H54 (cell line): ENCODE results near the gene CHST13.

Source experiments
- DNase-seq: peaks from one replicate; pipeline ENCODE4 v3.0.0; 2011; ENCODE audit warnings: low spot score, mixed read lengths; ENCODE audit not compliant: insufficient read length
- FAIRE-seq: peaks from 3 replicates; lab custom pipeline; 2011; peaks lifted over from hg19 to GRCh38; lab: Jason Lieb, UNC
- POLR2A ChIP-seq: IDR thresholded peaks from 2 replicates; pipeline ENCODE4 v1.6.1; 2011; ENCODE audit warnings: low read depth, mild to moderate bottlenecking, low read length

CHST13 gene

GRCh38 chr3:126510308-126510910 is 13.5 kb upstream of the CHST13 start:
- TF ChIP-seq POLR2A, result no peak
- no peak for FAIRE-seq
- no peak for DNase-seq

GRCh38 chr3:126511291-126511690 is 12.7 kb upstream of the CHST13 start:
- no peak for TF ChIP-seq POLR2A
- FAIRE-seq (no peak), DNase-seq (no peak)

GRCh38 chr3:126512026-126512425 is 11.9 kb upstream of the CHST13 start:
- DNase-seq (no peak), FAIRE-seq (no peak)
- no peak for TF ChIP-seq POLR2A

- no peak for TF ChIP-seq POLR2A
- DNase-seq, result no peak
- no peak for FAIRE-seq
Observed at GRCh38 chr3:126512916-126513650, 10.9 kb upstream of the CHST13 start.

- no peak for FAIRE-seq
- TF ChIP-seq POLR2A, result no peak
- no peak for DNase-seq
Observed at GRCh38 chr3:126514161-126514560, 9.8 kb upstream of the CHST13 start.

GRCh38 chr3:126515066-126515706 is 8.8 kb upstream of the CHST13 start:
- FAIRE-seq (no peak), DNase-seq (no peak)
- no peak for TF ChIP-seq POLR2A

- no peak for TF ChIP-seq POLR2A
- no peak for DNase-seq
- no peak for FAIRE-seq
Observed at GRCh38 chr3:126516152-126516935, 7.6 kb upstream of the CHST13 start.

- DNase-seq, result no peak
- no peak for TF ChIP-seq POLR2A
- FAIRE-seq, result no peak
Observed at GRCh38 chr3:126516936-126517290, 7.0 kb upstream of the CHST13 start.

GRCh38 chr3:126517291-126517951 is 6.5 kb upstream of the CHST13 start, which contains the start of gene UROC1:
TSS of gene UROC1 (minus strand) at chr3:126517773. CDS start at chr3:126517719, 54 bp downstream.
- DNase-seq (no peak), FAIRE-seq (no peak)
- TF ChIP-seq POLR2A, result no peak

GRCh38 chr3:126517986-126518778 is 5.8 kb upstream of the CHST13 start:
- no peak for TF ChIP-seq POLR2A
- no peak for DNase-seq
- no peak for FAIRE-seq

- no peak for TF ChIP-seq POLR2A
- FAIRE-seq (no peak), DNase-seq (no peak)
Observed at GRCh38 chr3:126518779-126519177, 5.2 kb upstream of the CHST13 start.
